Measurements from ENCODE around the gene ZFYVE28. TPM values are rescaled to one million over a fixed set of nuclear protein-coding genes. Genes with fewer than 3 reads are reported as not detected.

Gene ZFYVE28
- total and polyA plus RNA-seq, 10 of the 15 experiments (the other 5 are each of a cell fraction or from before 2014, with no cell fraction given), result 0.06 to 1.9 (median 0.22) TPM; not detected in 1

DNA sequence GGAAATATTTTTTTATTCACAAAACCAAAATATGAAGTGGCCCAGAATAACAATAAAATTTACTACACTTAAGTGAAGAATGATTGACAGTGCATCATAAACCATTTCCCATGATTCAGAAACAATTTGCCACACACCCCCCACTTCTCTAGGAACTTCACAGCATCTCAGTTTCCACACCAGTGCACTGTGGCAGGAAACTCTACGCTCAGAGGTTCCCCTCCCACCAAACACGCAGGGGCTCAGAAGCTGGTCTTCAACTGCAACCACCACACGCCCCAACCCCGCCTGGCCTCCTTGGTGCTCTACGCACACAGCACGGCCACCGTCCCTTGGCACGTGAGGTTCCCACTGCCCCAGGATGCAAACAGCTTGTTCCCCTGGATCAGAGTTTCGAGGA lies 63.7 kb downstream of the ZFYVE28 start:
- Histone ChIP-seq H3K79me2 (ENCODE audit: control insufficient read depth, insufficient read depth, low read length) (no peaks in the 10 kb centered on the region), H3K4me3 (no peak overlapping the region), H2AFZ (ENCODE audit: control insufficient read depth, low read depth, low read length) (no peak overlapping the region), H3K27ac (ENCODE audit: control insufficient read depth, insufficient read depth) (no peak overlapping the region), H3K9ac (ENCODE audit: control insufficient read depth, insufficient read depth, low read length) (no peak overlapping the region), H3K9me3 (replicated peaks; ENCODE audit: control insufficient read depth, insufficient read depth, low read length) (no peaks in the 10 kb centered on the region), H3K4me1 (ENCODE audit: control insufficient read depth, insufficient read depth, low read length) (no peaks in the 10 kb centered on the region), H4K20me1 (ENCODE audit: control insufficient read depth, insufficient read depth) (no peaks in the 10 kb centered on the region), H3K36me3 (ENCODE audit: control insufficient read depth in 2 of 2, insufficient read depth in 2 of 2, low read length in 1 of 2) (no peaks in the 10 kb centered on the region), H3K4me2 (ENCODE audit: control insufficient read depth, insufficient read depth) (0 out of 2 replicates have a peak overlapping the region, but pooled peaks have one; percentile 42), H3K27me3 (replicated peaks in 1 of 2; ENCODE audit: control insufficient read depth in 2 of 2, insufficient read depth in 2 of 2, low read length in 1 of 2) (no peaks in the 10 kb centered on the region)
- TF ChIP-seq BHLHE40 (IDR thresholded peaks at IDR 0.05; ENCODE audit: borderline replicate concordance in 1 of 2, low read depth in 2 of 2, low read length in 1 of 2) (0 out of 4 replicates have a peak, but pooled peaks of 1 of the 2 experiments have one; percentile 9), FOS (IDR thresholded peaks at IDR 0.05; ENCODE audit: borderline replicate concordance, extremely low read depth, insufficient read length) (no peak), NR2C2 (IDR thresholded peaks at IDR 0.05; ENCODE audit: borderline replicate concordance, control insufficient read depth, insufficient read length, low read depth) (no peak), CBFB (IDR thresholded peaks at IDR 0.05; ENCODE audit: low read depth) (no peak)
- TF ChIP-seq, protein P1, sequence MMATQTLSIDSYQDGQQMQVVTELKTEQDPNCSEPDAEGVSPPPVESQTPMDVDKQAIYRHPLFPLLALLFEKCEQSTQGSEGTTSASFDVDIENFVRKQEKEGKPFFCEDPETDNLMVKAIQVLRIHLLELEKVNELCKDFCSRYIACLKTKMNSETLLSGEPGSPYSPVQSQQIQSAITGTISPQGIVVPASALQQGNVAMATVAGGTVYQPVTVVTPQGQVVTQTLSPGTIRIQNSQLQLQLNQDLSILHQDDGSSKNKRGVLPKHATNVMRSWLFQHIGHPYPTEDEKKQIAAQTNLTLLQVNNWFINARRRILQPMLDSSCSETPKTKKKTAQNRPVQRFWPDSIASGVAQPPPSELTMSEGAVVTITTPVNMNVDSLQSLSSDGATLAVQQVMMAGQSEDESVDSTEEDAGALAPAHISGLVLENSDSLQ (IDR thresholded peaks at IDR 0.05), result peak; percentile 72
- TF ChIP-seq, protein P2, sequence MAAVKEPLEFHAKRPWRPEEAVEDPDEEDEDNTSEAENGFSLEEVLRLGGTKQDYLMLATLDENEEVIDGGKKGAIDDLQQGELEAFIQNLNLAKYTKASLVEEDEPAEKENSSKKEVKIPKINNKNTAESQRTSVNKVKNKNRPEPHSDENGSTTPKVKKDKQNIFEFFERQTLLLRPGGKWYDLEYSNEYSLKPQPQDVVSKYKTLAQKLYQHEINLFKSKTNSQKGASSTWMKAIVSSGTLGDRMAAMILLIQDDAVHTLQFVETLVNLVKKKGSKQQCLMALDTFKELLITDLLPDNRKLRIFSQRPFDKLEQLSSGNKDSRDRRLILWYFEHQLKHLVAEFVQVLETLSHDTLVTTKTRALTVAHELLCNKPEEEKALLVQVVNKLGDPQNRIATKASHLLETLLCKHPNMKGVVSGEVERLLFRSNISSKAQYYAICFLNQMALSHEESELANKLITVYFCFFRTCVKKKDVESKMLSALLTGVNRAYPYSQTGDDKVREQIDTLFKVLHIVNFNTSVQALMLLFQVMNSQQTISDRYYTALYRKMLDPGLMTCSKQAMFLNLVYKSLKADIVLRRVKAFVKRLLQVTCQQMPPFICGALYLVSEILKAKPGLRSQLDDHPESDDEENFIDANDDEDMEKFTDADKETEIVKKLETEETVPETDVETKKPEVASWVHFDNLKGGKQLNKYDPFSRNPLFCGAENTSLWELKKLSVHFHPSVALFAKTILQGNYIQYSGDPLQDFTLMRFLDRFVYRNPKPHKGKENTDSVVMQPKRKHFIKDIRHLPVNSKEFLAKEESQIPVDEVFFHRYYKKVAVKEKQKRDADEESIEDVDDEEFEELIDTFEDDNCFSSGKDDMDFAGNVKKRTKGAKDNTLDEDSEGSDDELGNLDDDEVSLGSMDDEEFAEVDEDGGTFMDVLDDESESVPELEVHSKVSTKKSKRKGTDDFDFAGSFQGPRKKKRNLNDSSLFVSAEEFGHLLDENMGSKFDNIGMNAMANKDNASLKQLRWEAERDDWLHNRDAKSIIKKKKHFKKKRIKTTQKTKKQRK (IDR thresholded peaks at IDR 0.05; ENCODE audit: low read depth, low read length), result no peak
- ATAC-seq (no peak), FAIRE-seq (no peak), DNase-seq (ENCODE audit: low read depth, low spot score) (no peak)
- 26% methylated on average over 9 of the region's 9 CpGs for WGBS (ENCODE audit: insufficient coverage, insufficient replicate concordance, low lambda C conversion rate, missing lambda C conversion rate)
- intact Hi-C loops (cut with micrococcal nuclease; ENCODE audit: unreplicated experiment) (loop anchor here (1.0 kb wide), 1 partner anchor 134 kb away; no protein-coding TSS in a partner anchor), in situ Hi-C loops (cut with MboI) (no loop called here)
- BruUV-seq (replicated peaks), result no TSS peak
- POLR2A ChIA-PET, result no interaction called here
- SMC1A ChIA-PET (ENCODE audit: uncharacterized antibody, unreplicated experiment), result no interaction called here
- RAD21 ChIA-PET (ENCODE audit: unreplicated experiment), result interaction anchor here (0.6 to 1.3 kb wide), 2 partner anchors 58 to 64 kb away, joined by 3 read pairs; partner anchors contain the start of genes CFAP99 and ZFYVE28
- CTCF ChIA-PET, result interaction anchor here (1.6 kb wide), 1 partner anchor 135 kb away, joined by 18 read pairs; no protein-coding TSS in a partner anchor

Measured in GM12878 (cell line).